HG03175 (cell line): ENCODE results near the gene SLC27A4.
A peak's percentile ranks its signal among the peaks of the same experiment; 100 is the strongest.
"Not testable (repeated sequence)": the region's sequence is repeated elsewhere in the genome, so short reads cannot be mapped to it uniquely, and the experiment has no call there.

ENCODE experiments used
- ATAC-seq: cut with Tn5 transposase; IDR thresholded peaks from one replicate; pipeline ENCODE4 v1.9.1; 2021; ENCODE audit warnings: mild to moderate bottlenecking, moderate library complexity; ENCODE audit not compliant: unreplicated experiment

Gene SLC27A4

DNA sequence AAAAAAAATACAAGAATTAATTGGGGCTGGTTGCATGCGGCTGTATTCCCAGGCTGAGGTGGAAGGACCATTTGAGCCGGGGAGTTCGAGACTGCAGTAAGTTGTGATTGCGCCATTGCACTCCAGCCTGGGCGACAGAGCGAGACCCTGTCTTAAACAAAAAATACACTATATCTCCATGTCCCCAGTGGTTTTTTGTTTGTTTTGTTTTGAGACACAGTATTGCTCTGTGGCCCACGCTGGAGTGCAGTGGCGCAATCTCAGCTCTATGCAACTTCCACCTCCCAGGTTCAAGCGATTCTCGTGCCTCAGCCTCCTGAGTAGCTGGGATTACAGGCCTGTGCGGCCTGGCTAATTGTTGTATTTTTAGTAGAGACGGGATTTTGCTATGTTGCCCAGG lies 16.5 kb upstream of the SLC27A4 start:
- no peak for ATAC-seq

DNA sequence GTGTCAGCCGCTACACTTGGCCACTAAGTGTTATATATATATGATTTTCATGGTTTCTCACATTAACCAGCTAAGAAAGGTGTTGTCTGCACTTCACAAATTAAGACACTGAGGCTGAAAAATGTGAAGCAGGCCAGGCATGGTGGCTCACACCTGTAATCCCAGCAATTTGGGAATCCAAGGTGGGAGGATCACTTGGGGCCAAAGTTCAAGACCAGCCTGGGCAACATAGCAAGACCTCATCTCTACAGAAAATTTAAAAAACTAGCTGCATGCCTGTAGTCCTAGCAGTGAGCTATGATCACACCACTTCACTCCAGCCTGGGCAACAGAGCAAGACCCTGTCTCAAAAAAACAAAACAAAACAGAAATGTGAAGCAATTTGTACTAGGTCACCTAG lies 15.9 kb upstream of the SLC27A4 start:
- no peak for ATAC-seq

DNA sequence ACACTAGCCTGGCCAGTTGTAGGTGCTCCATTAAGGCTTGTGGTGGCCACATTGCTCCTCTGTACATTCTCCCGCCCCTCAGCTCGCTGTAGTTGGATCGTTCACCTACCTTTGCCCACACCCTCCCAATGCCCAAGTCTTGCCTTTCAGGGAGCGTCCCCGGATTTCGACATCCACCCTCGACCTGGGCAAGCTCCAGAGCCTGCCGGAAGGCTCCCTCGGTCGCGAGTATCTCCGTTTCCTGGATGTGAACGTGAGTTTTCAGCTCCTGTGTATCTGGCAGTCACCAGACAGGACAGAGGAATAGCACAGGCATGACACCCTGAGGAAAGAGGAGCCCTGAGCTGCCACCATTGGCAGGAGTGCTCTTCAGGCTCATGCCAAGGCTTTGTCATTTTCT lies 14.7 kb upstream of the SLC27A4 start:
- ATAC-seq: no peak

DNA sequence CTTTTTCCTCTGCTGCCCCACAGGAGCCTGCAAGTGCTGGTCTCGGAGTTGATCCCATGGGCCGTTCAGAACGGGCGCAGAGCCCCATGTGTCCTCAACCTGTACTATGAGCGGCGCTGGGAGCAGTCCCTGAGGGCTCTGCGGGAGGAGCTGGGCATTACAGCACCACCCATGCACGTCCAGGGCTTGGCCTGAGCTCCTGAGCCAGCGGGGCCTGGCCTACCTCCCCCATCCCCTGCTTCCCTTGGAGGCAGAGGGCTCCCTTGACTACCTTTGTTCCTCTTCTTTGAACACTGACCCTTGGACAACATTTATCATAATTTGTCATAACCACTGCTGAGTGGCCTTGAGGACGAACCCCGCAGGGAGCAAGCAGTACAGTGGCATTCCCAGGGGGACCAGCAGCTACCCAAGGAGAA lies 6.9 kb upstream of the SLC27A4 start:
- no peak for ATAC-seq

DNA sequence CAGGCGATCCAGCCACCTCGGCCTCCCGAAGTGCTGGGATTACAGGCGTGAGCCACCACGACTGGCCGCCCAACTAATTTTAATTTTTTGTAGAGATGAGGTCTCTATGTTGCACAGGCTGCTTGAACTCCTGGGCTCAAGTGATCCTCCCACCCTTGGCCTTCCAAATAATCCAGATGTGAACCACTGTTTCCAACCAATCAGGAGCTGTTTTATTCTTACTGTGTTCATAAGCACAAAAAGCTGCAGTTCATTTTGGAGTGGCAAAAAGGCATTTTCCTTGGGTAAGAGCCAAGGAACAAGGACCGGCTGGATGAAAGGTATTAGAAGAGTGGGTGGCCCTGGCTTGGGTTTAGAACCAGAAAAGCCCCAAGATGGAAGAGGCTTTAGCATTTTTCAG lies 5.2 kb upstream of the SLC27A4 start:
- no peak for ATAC-seq

DNA sequence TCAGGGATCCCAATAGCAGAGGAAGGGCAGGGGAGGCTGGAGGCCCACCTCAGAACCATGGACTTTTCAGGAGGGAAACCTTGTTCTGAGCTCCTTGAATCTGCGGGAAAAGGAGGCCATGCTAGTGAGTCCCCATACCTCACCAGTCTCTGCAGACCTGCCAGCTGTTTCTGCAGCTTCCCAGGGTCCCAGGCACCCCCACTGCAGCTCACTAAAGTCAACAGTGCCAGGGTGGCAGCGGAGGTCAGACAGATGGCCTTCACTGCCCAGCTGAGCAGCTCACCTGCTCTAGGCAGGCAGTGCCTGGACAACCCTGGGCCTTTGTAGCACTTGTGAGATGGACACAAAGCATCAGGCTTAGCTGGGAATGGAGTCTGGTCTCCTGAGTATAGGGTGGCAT lies 4.4 kb upstream of the SLC27A4 start:
- no peak for ATAC-seq

DNA sequence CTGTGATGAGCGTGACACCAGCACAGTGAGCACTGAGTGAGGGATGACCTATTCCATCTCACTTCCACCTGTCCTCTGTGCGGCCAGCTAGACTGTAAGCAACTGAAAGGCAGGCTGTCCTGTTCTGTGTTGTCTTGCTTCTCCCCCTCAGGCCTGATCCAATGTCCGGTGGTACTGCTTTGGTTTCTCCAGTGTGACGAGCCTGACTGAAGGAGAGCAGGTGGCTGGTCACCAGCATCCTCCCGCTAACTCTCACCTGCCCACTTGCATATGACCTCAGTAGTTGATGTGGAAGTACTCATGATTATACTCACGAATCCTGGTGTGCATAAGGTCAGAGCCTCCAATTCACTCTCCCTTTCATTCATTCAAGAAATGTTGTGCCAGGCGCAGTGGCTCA lies 2.4 kb upstream of the SLC27A4 start:
- ATAC-seq: no peak

DNA sequence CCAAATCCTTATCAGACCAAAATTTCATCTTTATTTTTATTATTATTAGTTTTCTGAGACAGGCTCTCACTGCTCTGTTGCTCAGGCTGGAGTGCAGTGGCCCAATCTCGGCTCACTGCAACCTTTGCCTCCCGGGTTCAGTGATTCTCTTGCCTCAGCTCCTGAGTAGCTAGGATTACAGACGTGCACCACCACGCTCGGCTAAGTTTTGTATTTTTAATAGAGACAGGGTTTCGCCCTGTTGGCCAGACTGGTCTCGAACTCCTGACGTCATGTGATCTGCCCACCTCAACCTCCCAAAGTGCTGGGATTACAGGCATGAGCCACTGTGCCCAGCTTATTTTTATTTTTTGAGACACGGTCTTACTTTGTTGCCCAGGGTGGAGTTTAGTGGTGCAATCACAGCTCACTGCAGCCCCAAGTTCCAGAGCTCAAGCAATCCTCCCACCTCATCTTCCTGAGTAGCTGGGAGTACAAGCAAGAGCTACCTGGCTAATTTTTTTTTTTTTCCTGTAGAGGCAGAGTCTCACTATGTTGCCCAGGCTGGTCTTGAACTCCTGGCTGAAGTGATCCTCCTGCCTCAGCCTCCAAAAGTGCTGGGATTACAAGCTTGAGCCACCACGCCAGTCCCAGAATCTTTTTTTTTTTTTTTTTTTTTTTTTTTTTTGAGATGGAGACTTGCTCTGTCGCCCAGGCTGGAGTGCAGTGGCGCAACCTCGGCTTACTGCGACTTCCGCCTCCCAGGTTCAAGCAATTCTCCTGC lies 1.3 kb upstream of the SLC27A4 start:
- ATAC-seq: not testable (repeated sequence)

DNA sequence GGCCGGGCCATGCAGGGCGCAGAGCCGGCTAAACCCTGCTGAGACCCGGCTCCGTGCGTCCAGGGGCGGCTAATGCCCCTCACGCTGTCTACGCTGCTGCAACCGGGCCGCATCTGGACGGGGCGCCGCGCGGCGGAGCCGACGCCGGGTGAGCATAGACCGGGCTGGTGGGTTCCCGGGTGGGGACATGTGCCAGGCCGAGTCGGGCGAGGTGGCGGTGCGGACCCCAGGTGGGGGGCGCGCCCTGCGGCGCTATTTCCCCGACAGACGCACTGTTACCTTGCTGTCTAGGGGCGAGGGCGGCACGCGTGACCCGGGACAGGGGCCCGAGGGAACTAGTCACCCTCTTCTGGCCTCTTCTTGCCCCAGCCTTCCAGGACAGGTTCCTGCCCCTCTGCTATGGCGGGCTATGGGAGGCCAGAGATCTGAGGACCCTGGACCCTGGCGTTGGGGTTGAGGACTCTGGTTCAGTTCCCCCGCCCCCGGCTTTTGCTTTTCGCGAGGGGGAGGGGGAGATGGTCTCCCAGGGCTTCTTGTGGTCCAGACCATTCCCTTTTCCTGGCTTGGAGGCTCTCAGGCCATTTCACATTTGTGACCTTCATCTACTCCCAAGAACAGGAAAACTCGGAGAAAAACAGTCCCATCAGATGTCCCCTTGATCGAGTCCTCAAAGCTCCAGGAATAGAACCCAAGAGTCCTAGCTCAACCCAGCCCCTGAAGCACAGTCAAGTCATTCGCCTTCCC lies 536 bp downstream of the SLC27A4 start:
- ATAC-seq: peak; percentile 43

DNA sequence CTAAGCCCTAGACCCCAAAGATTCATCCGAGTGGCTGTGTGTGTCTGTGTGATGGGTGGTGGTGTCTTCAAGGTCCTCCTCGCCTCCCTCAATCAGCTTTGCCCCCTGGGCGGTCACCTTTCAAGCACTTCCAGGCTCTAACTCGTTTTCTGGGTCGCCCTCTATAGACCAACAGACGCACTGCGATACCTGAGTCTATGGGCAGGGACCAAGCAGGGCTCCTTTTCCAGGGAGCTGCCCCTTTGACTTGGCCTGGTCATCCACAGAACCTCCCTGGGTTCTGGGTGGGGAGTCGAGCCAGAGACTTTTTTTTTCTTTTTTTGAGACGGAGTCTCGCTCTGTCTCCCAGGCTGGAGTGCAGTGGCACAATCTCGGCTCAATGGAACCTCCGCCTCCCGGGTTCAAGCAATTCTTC lies 1.1 kb downstream of the SLC27A4 start:
- no peak for ATAC-seq

DNA sequence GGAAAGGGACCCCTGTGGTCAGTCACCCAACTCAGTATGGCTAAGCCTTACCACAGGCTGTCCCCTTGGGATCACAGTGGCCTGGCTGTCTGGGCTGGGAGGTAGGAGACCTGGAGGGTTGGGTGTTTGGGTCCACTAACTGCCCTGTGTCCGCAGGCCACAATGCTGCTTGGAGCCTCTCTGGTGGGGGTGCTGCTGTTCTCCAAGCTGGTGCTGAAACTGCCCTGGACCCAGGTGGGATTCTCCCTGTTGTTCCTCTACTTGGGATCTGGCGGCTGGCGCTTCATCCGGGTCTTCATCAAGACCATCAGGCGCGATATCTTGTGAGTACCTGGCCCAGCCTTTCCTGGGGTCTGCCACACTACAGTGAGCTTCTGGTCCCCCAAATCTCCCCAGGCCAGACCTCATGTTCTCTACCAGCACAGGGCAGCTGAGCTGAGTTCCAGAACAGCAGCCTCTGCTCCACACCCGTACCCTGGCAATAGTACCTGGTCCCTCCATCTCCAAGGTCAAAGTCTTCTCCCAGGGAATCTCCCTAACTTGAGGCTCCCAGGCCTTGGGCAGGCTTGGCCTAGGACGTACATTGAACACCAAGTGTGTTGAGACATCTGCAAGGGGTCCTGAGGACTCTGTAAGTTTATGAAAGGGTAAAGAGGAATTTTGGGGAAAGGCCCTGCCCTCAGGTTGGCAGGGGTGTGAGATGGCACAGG lies 2.8 kb downstream of the SLC27A4 start:
- ATAC-seq: no peak

DNA sequence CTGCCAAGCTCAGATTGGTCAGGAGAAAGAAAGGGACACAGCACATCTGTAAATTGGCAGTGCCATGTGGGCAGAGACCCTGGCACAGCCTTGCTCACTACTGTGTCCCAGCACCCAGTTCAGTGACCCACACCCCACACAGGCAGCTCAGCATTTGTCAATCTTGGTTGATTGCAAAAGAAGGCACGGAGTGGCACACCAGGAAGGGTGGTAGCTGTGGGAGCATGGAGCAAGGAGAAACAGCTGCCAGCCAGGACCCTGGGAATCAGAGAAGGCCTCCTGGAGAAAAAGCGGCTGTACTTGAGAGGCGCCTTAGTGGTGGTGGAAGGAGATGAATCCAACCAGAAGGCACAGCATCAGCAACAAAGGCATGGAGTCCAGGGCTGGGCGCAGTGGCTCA lies 3.5 kb downstream of the SLC27A4 start:
- no peak for ATAC-seq

DNA sequence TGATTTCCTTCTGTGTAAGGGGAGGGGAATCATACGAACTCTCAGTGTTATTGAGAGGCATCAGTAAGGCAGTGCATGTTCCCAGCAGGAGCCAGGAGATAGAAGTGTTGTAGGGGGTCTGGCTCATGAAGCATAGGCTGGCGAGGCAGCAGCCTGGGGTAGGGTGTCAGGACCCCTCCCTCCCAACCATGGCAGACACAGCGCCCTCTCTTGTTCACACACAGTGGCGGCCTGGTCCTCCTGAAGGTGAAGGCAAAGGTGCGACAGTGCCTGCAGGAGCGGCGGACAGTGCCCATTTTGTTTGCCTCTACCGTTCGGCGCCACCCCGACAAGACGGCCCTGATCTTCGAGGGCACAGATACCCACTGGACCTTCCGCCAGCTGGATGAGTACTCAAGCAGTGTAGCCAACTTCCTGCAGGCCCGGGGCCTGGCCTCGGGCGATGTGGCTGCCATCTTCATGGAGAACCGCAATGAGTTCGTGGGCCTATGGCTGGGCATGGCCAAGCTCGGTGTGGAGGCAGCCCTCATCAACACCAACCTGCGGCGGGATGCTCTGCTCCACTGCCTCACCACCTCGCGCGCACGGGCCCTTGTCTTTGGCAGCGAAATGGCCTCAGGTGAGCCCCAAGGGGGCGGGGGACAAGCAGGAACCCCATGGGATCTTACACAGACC lies 4.7 kb downstream of the SLC27A4 start:
- ATAC-seq: no peak

DNA sequence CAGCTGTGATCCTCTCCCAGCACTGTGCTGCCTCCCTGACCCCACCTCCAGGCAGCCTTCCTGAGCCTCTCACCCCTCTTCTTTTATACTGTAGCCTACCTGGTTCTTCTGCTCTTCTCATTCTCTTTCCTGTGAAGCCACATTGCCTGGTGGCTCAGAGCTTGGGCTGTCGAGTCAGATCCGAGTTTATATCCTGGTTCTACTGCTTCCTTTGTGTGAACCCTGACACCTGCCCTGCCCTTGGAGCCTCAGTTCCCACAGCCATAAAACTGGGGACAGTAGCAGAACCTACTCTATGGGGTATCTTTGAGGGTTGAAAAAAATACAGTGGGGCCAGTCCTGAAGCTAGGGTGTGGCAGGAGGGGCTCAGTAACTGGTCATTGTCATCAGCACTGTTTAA lies 8.8 kb downstream of the SLC27A4 start:
- no peak for ATAC-seq

DNA sequence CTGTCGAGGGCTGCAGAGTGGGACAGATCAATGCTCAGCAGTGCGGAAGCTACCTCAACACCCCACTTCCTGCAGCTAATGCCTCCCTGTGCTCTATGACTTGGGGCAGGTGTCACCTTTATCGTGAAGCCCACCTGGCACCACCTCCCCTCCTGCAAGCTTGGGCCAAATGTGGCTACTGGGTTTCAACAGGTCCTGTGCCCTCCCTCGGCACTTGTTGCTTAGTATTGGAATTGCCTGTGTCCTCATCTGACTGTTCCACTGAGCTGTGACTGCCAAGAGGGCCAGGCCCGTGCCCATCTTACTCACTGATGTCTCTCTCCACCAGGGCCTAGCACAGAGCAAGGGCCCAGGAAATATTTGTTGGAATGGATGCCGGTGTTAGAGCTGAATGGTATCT lies 9.4 kb downstream of the SLC27A4 start:
- ATAC-seq: no peak

DNA sequence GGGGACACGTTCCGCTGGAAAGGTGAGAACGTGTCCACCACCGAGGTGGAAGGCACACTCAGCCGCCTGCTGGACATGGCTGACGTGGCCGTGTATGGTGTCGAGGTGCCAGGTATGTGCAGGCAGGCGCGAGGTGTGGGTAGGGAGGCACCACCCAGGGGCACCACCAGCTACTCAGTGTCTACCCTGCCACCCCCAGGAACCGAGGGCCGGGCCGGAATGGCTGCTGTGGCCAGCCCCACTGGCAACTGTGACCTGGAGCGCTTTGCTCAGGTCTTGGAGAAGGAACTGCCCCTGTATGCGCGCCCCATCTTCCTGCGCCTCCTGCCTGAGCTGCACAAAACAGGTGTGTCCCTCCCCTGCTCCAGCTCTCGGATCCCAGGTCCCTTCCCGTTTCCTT lies 15.1 kb downstream of the SLC27A4 start:
- no peak for ATAC-seq

DNA sequence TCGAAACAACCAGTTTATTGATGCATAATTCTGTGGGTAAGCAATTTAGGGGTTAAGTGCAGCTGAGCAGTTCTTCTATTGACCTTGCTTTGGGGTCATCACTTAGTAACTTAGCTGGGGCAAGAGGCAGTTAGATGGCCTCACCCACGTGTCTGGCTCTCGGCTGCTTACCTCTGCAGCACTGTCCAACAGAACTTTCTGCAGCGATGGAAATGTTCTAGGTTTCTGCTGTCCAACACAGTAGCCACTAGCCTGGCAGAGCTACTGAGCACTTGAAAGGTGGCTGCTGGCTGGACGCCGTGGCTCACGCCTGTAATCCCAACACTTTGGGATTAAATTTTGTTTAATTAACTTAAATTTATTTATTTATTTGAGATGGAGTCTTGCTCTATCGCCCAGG lies 17.8 kb downstream of the SLC27A4 start:
- ATAC-seq: no peak

DNA sequence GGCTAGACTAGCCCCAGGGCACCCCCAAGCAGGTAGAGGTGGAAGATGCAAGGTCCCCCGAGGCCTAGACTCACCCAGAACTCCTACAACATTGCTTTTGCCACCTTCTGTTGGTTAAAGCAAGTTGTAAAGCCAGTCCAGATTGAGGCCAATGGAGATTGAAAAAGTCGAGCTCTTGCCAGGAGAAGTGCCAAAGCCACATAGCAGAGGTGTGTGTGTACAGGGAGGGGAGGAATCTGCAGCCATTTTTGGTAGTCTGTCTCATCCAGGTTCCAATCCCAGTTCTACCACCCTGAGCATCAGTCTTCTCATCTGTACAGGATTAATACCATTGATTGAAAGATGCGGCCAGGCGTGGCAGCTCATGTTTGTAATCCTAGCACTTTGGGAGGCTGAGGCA lies 18.5 kb downstream of the SLC27A4 start:
- ATAC-seq: no peak

DNA sequence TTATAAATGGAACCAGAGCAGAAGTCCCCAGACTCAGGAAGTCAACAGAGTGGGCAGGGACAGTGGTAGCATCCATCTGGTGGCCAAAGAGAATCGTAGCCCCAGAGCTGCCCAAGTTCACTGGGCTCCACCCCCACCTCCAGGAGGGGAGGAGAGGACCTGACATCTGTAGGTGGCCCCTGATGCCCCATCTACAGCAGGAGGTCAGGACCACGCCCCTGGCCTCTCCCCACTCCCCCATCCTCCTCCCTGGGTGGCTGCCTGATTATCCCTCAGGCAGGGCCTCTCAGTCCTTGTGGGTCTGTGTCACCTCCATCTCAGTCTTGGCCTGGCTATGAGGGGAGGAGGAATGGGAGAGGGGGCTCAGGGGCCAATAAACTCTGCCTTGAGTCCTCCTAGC lies 20.5 kb downstream of the SLC27A4 start:
- ATAC-seq: no peak

DNA sequence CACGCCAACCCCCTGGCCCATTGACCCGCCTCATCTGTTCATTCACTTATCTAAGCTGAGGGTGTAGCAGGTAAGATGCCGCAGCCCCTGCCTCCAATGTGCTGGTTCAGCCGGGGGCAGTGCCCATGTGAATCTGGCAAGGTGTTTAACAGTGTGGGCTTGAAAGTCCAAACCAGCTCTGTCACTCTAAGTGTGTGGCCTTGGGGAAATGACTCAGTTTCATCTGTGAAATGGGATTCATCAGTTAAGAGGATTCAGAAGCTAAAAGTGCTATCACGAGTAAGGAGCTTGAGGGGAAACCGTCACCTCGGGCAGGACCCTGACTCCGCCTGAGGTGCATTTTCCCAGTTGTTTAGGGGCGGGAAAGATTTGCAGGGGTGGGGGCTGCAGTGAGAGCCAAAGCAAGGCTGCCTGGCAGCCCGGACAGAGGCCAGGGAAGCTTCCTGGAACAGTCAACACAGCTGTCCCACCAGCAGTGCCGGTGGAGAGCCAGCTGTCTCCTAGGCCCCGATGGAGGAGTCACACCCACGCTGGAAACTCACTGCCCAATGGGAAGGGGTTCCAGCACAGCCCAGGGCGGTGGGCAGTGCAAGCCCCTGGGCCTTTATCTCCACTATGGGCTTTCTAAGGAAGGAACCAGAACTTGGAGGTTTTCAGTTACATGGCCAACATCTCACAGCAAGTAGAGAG lies 21.1 kb downstream of the SLC27A4 start:
- no peak for ATAC-seq
